Small intestine (tissue), 7 donors: Measurements from ENCODE around the gene SIT1. TPM values are rescaled to one million over a fixed set of nuclear protein-coding genes. Genes with fewer than 3 reads are reported as not detected.

Source experiments
- DNase-seq, 2 donors: peaks; one replicate each; pipeline versions ENCODE4 v3.0.0 to v3.0.0-alpha.2; 2013
- FAIRE-seq: peaks from 2 replicates; lab custom pipeline; 2012; peaks lifted over from hg19 to GRCh38; lab: Jason Lieb, UNC
- H3K27ac ChIP-seq, 3 donors: one replicate each; pipeline ENCODE4 v1.5.1; 2013; ENCODE audit warnings: low read length in 2 of 3, mild to moderate bottlenecking in 2 of 3, control low read depth in 1 of 3, inconsistent platforms in 1 of 3, low read depth in 1 of 3, moderate library complexity in 1 of 3
- H3K27me3 ChIP-seq, 3 donors: one replicate each; pipeline ENCODE4 v1.6.1; 2013; ENCODE audit warnings: low read length in 3 of 3, inconsistent platforms in 1 of 3; ENCODE audit not compliant: control insufficient read depth in 3 of 3, insufficient read depth in 3 of 3
- H3K36me3 ChIP-seq, 3 donors: one replicate each; pipeline ENCODE4 v1.6.1; 2013; ENCODE audit warnings: low read length in 3 of 3, inconsistent platforms in 1 of 3, low read depth in 1 of 3, mild to moderate bottlenecking in 1 of 3, moderate library complexity in 1 of 3; ENCODE audit not compliant: control insufficient read depth in 3 of 3, insufficient read depth in 2 of 3
- H3K4me1 ChIP-seq, 3 donors: one replicate each; pipeline ENCODE4 v1.6.1; 2013; ENCODE audit warnings: low read length in 2 of 3, inconsistent platforms in 1 of 3, low read depth in 1 of 3, mild to moderate bottlenecking in 1 of 3, moderate library complexity in 1 of 3; ENCODE audit not compliant: control insufficient read depth in 3 of 3, insufficient read depth in 2 of 3
- H3K4me3 ChIP-seq, 3 donors: one replicate each; pipeline ENCODE4 v1.5.1; 2013; ENCODE audit warnings: low read length in 3 of 3, control low read depth in 1 of 3, inconsistent platforms in 1 of 3, low read depth in 1 of 3, mild to moderate bottlenecking in 1 of 3, moderate library complexity in 1 of 3
- H3K9me3 ChIP-seq, 2 donors: one replicate each; pipeline ENCODE4 v1.6.1; 2013; ENCODE audit warnings: low read depth in 1 of 2, low read length in 1 of 2; ENCODE audit not compliant: control insufficient read depth in 2 of 2, insufficient read depth in 1 of 2
- WGBS, 3 donors: extraction: QIAGEN DNeasy Blood & Tissue Kit; methylation state at CpG; one replicate each; pipeline ENCODE4 v1.1.7; 2013; 5-methylcytosine and 5-hydroxymethylcytosine counted together
- polyA plus RNA-seq, 4 donors: library from polyadenylated mRNA; stranded (reverse) in 3 of 4; unstranded in 1 of 4; fragments of 200-250 nt in 3 of 4; fragments of 120-200 nt in 1 of 4; gene quantifications; one replicate each; pipeline versions ENCODE4 v1.2.1 to v1.2.3, GENCODE V29; 2013
- donor health status: healthy with polysubstance abuse.
- donor health status: control.
- donor health status: control.
- donor health status: Bipolar disorder and iron deficiency.
- donor health status: healthy.

The SIT1 gene
- polyA plus RNA-seq, 4 donors: 0.89 to 5.9 (median 1.4) TPM

DNA sequence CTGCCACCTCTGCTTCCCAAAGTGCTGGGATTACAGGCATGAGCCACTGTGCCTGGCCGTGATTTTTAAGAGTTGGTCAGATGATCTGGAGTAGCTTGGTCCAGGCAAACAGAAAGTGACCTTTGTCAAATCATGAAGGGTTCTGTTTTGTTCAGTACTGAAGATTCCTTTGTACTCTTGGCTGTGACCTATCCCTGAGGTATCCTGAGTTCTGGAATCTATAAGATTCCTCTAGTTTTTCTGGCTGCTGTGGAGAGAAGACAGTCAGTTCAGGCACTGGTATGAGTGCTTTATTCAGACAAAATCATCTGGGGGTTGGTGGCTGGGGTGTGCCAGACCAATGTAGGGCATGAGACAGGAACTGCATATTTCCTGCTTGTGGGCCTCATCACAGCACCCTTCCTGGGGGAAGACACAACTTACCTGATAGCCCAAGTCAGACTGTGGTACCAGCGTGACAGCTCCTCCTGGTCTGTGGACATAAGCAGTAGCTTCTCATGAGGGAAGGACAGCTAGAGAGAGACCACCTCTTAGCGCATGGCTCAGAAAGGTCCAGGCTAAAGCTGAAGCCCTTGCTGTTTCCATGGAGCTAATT lies 11.1 kb upstream of the SIT1 start:
- Histone ChIP-seq H3K4me1 (peaks cover 0 to 35% (median 4%) of the 10 kb centered on the region in 3 donors), H3K4me3 (no peak overlapping the region), H3K9me3 (no peaks in the 10 kb centered on the region), H3K27ac (peak overlapping the region in 2 of 3 donors; percentile 57 to 62), H3K36me3 (peaks cover 0 to 23% (median 0%) of the 10 kb centered on the region in 3 donors), H3K27me3 (no peaks in the 10 kb centered on the region)
- FAIRE-seq (no peak), DNase-seq (no peak)
- 58 to 67% (median 65%) methylated on average over 3 of the region's 3 CpGs for WGBS, 3 donors

DNA sequence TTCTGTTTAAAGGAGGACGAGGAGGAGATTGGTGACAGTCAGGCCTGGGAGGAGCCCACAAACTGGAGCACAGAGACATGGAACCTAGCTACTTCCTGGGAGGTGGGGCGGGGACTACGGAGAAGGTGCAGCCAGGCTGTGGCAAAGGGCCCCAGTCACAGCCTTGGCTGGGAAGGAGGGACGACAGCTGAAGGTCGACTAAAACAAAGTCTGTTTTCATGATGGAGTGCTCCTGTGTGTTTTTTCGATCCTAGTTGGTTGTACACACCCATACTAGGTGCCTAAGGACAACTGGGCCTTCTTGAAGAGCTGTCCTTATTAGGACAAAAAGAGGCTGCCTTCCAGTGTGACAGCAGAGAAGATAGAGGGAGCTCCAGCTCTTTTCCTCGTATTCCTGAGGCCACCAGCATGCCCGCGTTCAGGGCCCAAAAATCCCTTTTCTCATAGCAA lies 10.3 kb upstream of the SIT1 start:
- peak; percentile 58 to 77 for DNase-seq
- Histone ChIP-seq H3K27me3 (no peaks in the 10 kb centered on the region), H3K36me3 (peaks cover 0 to 23% (median 0%) of the 10 kb centered on the region in 3 donors), H3K4me1 (peaks cover 0 to 39% (median 4%) of the 10 kb centered on the region in 3 donors), H3K27ac (peak overlapping the region; percentile 45 to 62 (median 57)), H3K9me3 (no peaks in the 10 kb centered on the region), H3K4me3 (no peak overlapping the region)
- no peak for FAIRE-seq
- 19 to 34% (median 26%) methylated on average over 9 of the region's 9 CpGs for WGBS, 3 donors

DNA sequence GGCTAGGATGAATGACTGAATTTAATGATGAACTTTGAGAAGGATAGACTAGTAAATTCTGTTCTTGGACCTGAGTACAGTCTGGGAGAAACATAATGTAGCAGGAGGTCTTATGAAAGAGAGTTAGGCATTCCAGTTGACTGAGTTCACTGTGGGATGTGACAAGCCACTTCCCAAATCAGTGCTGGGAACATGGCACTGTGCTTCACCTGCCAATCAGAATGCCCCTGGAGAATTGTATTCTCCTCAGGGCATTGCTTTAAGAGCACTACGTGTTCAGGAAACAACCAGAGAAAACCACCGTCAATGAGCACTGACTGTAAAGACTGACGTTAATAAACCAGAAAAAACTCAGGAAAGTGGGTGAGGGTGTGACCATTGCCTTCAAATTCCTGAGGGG lies 8.6 kb upstream of the SIT1 start:
- no peak for DNase-seq
- 42 to 58% (median 47%) methylated on average over 3 of the region's 3 CpGs for WGBS, 3 donors
- Histone ChIP-seq H3K4me3 (peak overlapping the region in 2 of 3 donors; percentile 88 to 89), H3K4me1 (peaks cover 0 to 33% (median 4%) of the 10 kb centered on the region in 3 donors), H3K36me3 (peaks cover 0 to 23% (median 0%) of the 10 kb centered on the region in 3 donors), H3K9me3 (no peaks in the 10 kb centered on the region), H3K27me3 (no peaks in the 10 kb centered on the region), H3K27ac (peak overlapping the region in 2 of 3 donors; percentile 65 to 90)
- no peak for FAIRE-seq

DNA sequence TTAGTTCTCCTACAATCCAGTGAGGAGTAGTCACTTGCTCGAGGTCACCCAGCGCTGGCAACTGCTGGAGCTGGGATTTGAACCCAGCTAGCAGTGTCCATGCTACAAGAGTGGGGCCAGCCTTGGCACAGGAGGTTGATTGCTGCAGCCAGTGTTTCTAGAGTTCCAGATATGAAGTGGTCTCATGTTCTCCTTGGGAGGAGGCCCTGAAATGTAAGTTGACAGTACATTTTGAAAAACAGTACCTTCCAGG lies 8.2 kb upstream of the SIT1 start:
- WGBS, 3 donors: 0 to 5% (median 1%) methylated on average over 2 of the region's 2 CpGs
- peaks cover 0 to 23% (median 0%) of the 10 kb centered on the region in 3 donors for H3K36me3 ChIP-seq
- no peak for DNase-seq
- H3K4me3 ChIP-seq: peak overlapping the region; percentile 66 to 89 (median 88)
- no peaks in the 10 kb centered on the region for H3K27me3 ChIP-seq
- peaks cover 0 to 29% (median 4%) of the 10 kb centered on the region in 3 donors for H3K4me1 ChIP-seq
- H3K27ac ChIP-seq: peak overlapping the region; percentile 90 to 98 (median 90)
- FAIRE-seq: no peak
- no peaks in the 10 kb centered on the region for H3K9me3 ChIP-seq

DNA sequence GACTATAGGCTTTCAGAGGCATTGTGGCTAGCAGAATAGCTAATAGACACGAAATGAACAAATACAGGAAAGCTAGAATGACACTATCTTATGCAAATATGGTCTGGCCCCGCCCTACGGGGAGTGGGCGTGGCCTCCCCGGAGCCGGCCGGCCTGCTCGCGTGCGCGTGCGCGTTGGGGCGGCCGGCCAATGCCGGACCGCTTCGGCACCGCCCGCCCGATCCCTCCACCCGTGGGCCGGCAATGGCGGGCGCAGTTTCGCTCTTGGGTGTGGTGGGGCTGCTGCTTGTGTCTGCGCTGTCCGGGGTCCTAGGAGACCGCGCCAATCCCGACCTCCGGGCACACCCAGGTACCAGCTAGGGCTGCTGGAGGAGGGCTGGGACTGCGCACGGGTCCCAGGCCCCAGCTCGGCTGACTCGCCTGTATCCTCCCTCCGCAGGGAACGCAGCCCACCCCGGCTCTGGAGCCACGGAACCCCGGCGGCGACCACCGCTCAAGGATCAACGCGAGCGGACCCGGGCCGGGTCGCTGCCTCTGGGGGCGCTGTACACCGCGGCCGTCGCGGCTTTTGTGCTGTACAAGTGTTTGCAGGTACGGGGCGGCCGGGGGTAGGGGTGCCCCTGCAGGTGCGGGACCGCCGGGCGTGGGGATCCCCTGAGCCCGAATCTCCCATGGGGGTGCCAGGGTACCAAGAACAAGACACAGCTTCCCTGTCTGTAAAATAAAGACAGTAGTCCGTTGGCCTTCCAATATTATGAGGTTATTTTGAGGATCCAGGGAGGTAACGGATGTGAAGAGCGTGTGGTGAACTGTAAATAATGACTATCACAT lies 7.6 kb upstream of the SIT1 start, which contains the start of gene CCDC107:
CCDC107 (plus strand) TSS at position 156 of the 831 bp plus-strand sequence; CDS start at position 244, 88 bp downstream.
- DNase-seq (peak; percentile 83 to 92), FAIRE-seq (no peak)
- no peaks in the 10 kb centered on the region for H3K27me3 ChIP-seq
- H3K27ac ChIP-seq: peak within 1 kb of the TSS; percentile 90 to 98 (median 90)
- peaks cover 0 to 29% (median 4%) of the 10 kb centered on the region in 3 donors for H3K4me1 ChIP-seq
- peak within 1 kb of the TSS; percentile 66 to 89 (median 88) for H3K4me3 ChIP-seq
- peaks cover 0 to 23% (median 0%) of the 10 kb centered on the region in 3 donors for H3K36me3 ChIP-seq
- no peaks in the 10 kb centered on the region for H3K9me3 ChIP-seq
- 0% methylated on average over 67 of the region's 67 CpGs for WGBS, 3 donors

DNA sequence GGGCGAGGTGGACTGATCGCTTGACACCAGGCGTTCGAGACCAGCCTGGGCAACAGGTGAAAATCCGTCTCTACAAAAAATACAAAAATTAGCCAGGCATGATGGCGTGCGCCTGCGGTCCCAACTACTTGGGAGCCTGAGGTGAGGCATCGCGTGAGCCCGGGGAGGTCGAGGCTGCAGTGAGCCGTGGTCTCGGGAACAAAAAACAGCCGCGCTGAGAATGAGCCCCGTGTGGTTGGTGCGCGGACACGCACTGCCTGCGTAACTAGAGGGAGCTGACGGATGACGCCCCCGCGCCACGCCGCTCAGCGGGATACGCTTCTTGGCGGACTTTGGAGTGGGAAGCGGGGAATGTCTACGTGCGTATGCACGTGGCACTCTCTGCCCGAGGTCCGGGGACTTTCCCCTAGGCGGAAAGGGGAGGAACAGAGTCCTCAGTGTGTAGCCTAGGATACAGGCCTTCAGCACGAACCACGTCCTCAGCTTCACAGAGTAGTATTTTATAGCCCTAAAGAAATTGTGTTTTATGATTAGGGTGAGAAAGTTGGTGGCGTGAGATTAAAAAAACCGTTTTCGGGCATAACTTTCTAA lies 6.9 kb upstream of the SIT1 start, which contains the start of gene RMRP:
RMRP (minus strand) TSS at position 474 of the 591 bp plus-strand sequence.
- FAIRE-seq: no peak
- 0 to 1% (median 0%) methylated on average over 42 of the region's 42 CpGs for WGBS, 3 donors
- DNase-seq: peak; percentile 99
- Histone ChIP-seq H3K9me3 (no peaks in the 10 kb centered on the region), H3K4me1 (peaks cover 0 to 29% (median 4%) of the 10 kb centered on the region in 3 donors), H3K27ac (peak within 1 kb of the TSS; percentile 90 to 98 (median 90)), H3K36me3 (peaks cover 0 to 23% (median 0%) of the 10 kb centered on the region in 3 donors), H3K27me3 (no peaks in the 10 kb centered on the region), H3K4me3 (peak within 1 kb of the TSS; percentile 66 to 89 (median 88))

DNA sequence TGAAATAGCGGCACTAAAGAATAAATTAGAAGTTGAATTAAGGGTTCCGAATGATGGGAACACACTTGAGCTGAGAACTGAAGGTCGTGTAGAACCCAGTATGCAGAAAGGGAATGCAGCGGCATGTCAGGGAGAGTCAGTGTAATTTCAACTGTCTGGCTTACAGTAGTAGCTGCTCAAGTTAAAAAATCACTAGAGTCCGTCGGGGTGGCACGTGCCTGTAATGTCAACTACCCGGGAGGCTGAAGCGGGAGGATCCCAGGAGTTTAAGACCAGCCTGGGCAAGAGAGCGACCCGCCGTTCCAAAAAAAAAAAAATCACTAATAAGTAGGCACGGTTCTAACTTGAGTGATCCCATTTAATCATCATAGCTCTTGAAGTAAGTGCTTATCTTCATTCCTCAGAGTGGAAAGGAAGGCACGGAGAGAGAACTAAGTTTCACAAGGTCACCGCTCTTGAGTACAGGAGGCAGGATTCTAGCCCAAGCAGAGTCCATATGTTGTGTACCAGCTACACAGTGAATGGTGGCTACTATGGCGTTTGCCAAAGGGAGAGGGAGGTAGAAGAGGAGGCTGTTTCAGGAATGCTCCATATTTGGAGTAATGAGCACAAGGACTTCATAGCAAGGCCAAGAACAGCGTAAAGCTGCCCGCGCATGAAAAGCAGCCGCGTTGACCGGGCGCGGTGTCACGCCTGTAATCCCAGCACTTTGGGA lies 6.3 kb upstream of the SIT1 start:
- FAIRE-seq (no peak), DNase-seq (peak; percentile 42 to 81)
- H3K36me3 ChIP-seq: peaks cover 0 to 18% (median 0%) of the 10 kb centered on the region in 3 donors
- WGBS, 3 donors: 21 to 28% (median 28%) methylated on average over 25 of the region's 25 CpGs
- H3K27ac ChIP-seq: peak overlapping the region; percentile 90 to 98 (median 90)
- no peaks in the 10 kb centered on the region for H3K27me3 ChIP-seq
- no peaks in the 10 kb centered on the region for H3K9me3 ChIP-seq
- H3K4me3 ChIP-seq: peak overlapping the region in 2 of 3 donors; percentile 33 to 54
- H3K4me1 ChIP-seq: peaks cover 0 to 32% (median 4%) of the 10 kb centered on the region in 3 donors
